ENCODE results near the gene NCAM2.

The NCAM2 gene

DNA sequence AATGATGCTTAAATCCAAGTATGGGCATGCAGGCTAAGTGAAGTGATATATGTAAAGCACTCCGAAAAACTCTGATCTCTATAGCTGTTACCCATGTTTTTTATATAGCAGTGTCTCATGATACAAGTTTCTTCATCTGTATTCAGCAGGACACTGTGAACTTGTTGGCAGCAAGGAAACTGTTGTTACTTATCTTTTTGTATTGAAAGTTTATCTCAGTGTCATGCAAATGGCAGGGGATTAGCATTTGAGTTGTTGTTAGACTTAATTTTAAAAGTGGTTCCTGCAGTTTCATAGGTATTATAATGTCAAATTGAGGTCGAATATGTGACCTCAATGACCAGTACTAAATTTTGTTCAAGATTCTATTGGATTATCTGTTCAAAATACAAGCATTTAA lies 47.9 kb downstream of the NCAM2 start:
- H3K27ac Mint-ChIP-seq = no peak overlapping the region
- no peaks in the 10 kb centered on the region for H3K27me3 Mint-ChIP-seq (ENCODE audit: low read depth)
- H3K36me3 Mint-ChIP-seq (ENCODE audit: low read depth) = no peaks in the 10 kb centered on the region
- no peak overlapping the region for H3K4me3 Mint-ChIP-seq
- no peaks in the 10 kb centered on the region for H3K4me1 Mint-ChIP-seq (ENCODE audit: low read depth)
- DNase-seq (ENCODE audit: low spot score) = no peak
- no peaks in the 10 kb centered on the region for H3K9me3 Mint-ChIP-seq

DNA sequence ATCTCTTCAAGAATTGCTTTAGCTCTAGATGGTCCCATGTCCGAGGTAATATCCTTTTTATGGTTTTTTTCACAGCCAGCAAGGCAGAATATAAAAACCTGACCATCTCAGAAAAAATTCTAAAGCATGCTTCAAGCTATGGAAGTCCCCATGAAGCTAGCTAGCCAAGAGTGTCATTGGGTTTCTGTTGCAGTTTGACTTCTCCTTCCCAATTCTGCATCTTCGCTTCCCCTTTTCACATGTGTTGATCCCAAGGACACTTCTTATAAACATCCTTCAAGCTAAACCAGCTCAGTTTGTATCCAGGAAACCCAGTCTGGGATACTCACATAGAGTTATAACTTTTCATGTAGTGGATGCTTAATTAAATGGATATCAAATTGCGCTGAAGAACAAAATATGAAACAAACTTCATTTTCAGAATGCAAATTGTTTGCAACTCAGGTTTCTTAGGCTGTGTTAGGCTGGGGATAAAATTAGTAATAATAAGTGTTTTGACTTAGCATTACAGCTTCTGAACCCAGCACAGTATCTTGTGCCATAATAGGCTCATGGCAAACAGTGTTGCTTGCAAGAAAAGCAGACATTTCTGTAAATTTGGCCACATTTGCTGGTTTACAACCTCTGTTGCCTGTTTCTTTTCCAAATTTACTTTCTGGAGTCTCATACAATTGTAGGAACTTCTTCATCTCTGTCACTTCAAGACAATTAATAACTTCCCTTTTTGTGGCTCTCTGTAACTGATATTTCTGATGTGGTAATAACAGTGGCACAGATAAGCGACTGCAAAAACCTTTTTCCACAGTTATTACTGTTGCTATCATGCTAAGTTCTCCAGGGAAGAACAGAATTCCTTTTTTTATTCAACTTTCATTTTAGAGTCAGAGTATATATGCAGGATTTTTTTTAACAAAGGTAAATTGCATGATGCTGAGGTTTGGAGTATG lies 53.2 kb downstream of the NCAM2 start:
- DNase-seq (ENCODE audit: low spot score) = no peak
- H3K27ac Mint-ChIP-seq = no peak overlapping the region
- H3K9me3 Mint-ChIP-seq = no peaks in the 10 kb centered on the region

DNA sequence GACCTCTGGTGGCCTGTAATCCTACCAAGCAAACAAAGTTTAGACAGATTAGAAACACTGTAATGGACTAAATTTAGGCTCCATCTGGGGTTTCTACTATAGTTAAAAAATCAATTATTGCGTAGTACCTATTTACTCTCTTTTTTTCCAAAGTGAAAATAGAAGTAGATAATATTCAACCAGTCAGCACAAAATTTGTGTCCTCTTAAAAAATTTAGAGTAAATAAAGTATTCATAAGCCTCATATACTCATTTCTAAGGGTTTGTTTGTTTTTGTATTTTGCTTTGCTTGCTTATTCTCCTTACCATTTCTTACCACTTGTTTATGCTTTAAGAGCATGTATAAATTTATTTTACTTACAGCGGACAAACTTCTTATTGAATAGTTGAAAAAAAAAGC lies 54.5 kb downstream of the NCAM2 start:
- Mint-ChIP-seq H3K27ac (no peak overlapping the region), H3K4me1 (ENCODE audit: low read depth) (no peaks in the 10 kb centered on the region), H3K4me3 (no peak overlapping the region), H3K36me3 (ENCODE audit: low read depth) (no peaks in the 10 kb centered on the region), H3K9me3 (no peaks in the 10 kb centered on the region), H3K27me3 (ENCODE audit: low read depth) (no peaks in the 10 kb centered on the region)
- DNase-seq (ENCODE audit: low spot score) = no peak

More for the DNA sequence above, 53.2 kb downstream of the NCAM2 start:
- no peak overlapping the region for H3K4me3 Mint-ChIP-seq
- H3K4me1 Mint-ChIP-seq (ENCODE audit: low read depth) = no peaks in the 10 kb centered on the region
- no peaks in the 10 kb centered on the region for H3K36me3 Mint-ChIP-seq (ENCODE audit: low read depth)
- H3K27me3 Mint-ChIP-seq (ENCODE audit: low read depth) = no peaks in the 10 kb centered on the region

DNA sequence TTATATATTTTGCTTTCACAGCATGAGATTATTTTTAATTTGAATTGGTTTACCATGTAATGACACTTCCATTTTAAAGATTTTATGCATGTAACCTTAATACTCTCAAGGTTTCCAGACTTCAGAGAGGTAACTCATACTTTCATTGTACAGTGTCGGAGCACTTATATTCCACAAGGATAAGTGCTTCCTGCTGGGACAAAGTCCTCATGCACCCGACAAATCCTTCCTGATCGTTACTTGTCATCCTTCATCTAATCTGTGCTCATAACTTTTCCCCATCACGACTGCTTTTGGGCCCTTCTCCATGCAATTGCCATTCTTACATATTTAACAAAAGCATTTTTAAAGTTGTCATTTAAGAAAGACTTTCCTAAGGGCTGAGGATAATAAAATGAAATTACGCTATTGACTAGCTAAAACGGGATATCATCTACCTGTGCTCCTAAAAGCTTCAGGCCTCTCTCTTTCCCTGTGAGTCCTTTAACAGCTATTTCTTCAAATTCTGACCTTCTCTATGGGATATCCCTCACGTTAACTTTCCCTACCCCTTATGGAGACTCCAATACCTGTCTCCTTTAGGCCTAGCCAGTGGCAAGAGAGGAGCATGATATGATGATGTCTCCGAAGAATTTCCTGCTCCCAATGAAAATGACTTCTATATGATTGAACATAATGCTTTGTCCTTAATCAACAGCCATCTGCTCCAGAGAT lies 59.3 kb downstream of the NCAM2 start:
- H3K4me3 Mint-ChIP-seq = no peak overlapping the region
- H3K27ac Mint-ChIP-seq = no peak overlapping the region
- DNase-seq (ENCODE audit: low spot score) = no peak
- no peaks in the 10 kb centered on the region for H3K9me3 Mint-ChIP-seq
- H3K27me3 Mint-ChIP-seq (ENCODE audit: low read depth) = no peaks in the 10 kb centered on the region
- no peaks in the 10 kb centered on the region for H3K4me1 Mint-ChIP-seq (ENCODE audit: low read depth)
- no peaks in the 10 kb centered on the region for H3K36me3 Mint-ChIP-seq (ENCODE audit: low read depth)

DNA sequence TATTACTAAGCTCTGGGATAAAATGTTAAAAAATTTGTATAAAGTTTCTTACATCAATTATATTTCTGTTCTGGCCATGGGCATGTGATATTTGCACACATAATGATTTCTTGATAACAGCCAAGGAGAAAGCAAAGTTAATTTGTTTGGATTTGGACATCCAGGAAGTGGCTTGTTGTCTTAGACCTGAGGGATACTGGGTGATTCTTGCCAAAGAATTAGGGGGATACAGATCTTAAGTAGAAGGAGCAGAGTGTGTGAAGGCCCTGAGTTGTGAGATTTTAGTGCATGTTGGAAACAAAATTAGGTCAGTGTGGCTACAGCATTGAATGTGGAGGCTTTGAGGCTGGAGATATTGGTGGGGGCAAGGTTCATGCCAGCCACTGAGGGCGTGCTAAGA lies 65.6 kb downstream of the NCAM2 start:
- no peaks in the 10 kb centered on the region for H3K36me3 Mint-ChIP-seq (ENCODE audit: low read depth)

DNA sequence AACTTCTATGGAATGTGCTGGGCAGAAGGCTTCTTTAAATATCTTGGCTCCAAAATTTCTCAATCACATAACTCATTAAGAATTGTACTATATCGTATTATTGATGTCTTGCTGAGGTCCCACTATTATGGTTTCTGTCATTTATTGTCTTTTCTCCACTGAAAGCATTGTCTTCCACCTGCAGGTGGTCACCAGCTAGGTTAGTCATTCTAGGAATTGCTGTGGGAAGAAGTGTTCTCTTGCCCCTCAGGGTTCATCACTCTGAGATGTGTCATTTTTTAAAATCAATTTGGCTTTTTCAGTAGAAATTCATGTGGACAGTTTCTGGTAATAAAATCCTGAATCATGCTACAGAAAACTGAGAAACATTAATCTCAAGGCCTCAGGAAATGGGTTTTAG lies 66.1 kb downstream of the NCAM2 start:
- no peaks in the 10 kb centered on the region for H3K36me3 Mint-ChIP-seq (ENCODE audit: low read depth)
- no peak overlapping the region for H3K4me3 Mint-ChIP-seq
- H3K9me3 Mint-ChIP-seq = no peaks in the 10 kb centered on the region
- no peak overlapping the region for H3K27ac Mint-ChIP-seq
- H3K27me3 Mint-ChIP-seq (ENCODE audit: low read depth) = no peaks in the 10 kb centered on the region
- H3K4me1 Mint-ChIP-seq (ENCODE audit: low read depth) = no peaks in the 10 kb centered on the region
- DNase-seq (ENCODE audit: low spot score) = no peak

More for the DNA sequence above, 65.6 kb downstream of the NCAM2 start:
- H3K9me3 Mint-ChIP-seq = no peaks in the 10 kb centered on the region
- H3K4me1 Mint-ChIP-seq (ENCODE audit: low read depth) = no peaks in the 10 kb centered on the region
- H3K27me3 Mint-ChIP-seq (ENCODE audit: low read depth) = no peaks in the 10 kb centered on the region
- no peak for DNase-seq (ENCODE audit: low spot score)
- no peak overlapping the region for H3K27ac Mint-ChIP-seq
- H3K4me3 Mint-ChIP-seq = no peak overlapping the region

DNA sequence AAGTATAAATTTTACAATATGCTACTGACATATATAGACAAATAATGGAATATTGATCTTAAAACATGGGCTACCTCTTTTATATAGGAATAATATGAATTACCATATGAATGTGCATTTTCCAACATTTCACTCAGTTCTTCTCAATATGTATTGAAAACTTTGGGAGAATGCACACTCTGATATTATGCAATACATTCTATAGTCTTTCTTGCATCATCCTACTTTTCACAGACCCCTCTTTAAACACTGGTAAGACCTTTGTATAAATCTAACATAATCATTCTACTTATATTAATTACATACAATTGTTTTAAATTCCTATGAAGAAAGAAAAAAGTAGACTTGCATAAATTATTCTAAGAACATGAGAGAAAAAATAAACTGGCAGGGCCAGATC lies 69.2 kb downstream of the NCAM2 start:
- H3K27ac Mint-ChIP-seq = no peak overlapping the region
- H3K9me3 Mint-ChIP-seq = no peaks in the 10 kb centered on the region
- no peak for DNase-seq (ENCODE audit: low spot score)
- no peak overlapping the region for H3K4me3 Mint-ChIP-seq
- no peaks in the 10 kb centered on the region for H3K27me3 Mint-ChIP-seq (ENCODE audit: low read depth)
- no peaks in the 10 kb centered on the region for H3K36me3 Mint-ChIP-seq (ENCODE audit: low read depth)
- no peaks in the 10 kb centered on the region for H3K4me1 Mint-ChIP-seq (ENCODE audit: low read depth)

DNA sequence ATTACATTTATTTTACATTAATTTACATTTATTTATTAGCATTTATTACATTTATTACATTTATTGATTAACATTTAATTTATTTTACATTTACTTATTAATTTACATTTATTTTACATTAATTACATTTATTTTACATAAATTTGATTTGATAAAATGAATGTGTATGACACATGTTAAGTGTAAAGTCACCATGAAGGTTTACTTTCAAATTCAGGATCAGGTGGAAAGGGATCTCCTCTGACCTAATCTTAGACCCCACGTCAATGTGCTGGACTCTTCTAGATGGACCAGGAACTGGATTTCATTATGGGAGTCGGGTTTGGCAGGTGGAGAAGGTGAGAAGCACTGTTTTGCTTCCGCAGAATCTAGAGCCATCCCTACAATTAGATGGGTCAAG lies 76.1 kb downstream of the NCAM2 start:
- no peak for DNase-seq (ENCODE audit: low spot score)
- peaks cover 4% of the 10 kb centered on the region for H3K9me3 Mint-ChIP-seq
- H3K4me1 Mint-ChIP-seq (ENCODE audit: low read depth) = no peaks in the 10 kb centered on the region
- H3K27me3 Mint-ChIP-seq (ENCODE audit: low read depth) = no peaks in the 10 kb centered on the region
- no peaks in the 10 kb centered on the region for H3K36me3 Mint-ChIP-seq (ENCODE audit: low read depth)
- H3K4me3 Mint-ChIP-seq = no peak overlapping the region
- no peak overlapping the region for H3K27ac Mint-ChIP-seq

DNA sequence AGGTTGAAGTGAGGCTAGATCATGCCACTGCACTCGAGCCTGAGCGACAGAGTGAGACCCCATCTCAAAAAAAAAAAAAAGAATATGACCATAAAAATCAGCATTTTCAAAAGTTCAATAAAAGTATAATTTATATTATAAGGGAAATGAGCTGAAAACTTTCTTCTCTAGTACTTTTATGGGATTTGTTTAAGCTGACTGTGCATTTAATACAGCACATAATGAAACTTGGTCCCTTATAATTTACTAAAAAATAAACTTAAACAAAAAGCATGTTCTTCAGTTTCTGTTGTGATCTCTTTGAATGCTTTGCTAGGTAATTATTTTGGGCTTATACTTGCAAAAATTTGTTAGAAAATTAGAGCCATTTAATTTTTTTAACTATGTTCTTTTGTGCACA lies 77.8 kb downstream of the NCAM2 start:
- no peaks in the 10 kb centered on the region for H3K4me1 Mint-ChIP-seq (ENCODE audit: low read depth)
- H3K27ac Mint-ChIP-seq = no peak overlapping the region
- H3K27me3 Mint-ChIP-seq (ENCODE audit: low read depth) = no peaks in the 10 kb centered on the region
- peaks cover 4% of the 10 kb centered on the region for H3K9me3 Mint-ChIP-seq
- no peaks in the 10 kb centered on the region for H3K36me3 Mint-ChIP-seq (ENCODE audit: low read depth)
- no peak for DNase-seq (ENCODE audit: low spot score)
- H3K4me3 Mint-ChIP-seq = no peak overlapping the region

DNA sequence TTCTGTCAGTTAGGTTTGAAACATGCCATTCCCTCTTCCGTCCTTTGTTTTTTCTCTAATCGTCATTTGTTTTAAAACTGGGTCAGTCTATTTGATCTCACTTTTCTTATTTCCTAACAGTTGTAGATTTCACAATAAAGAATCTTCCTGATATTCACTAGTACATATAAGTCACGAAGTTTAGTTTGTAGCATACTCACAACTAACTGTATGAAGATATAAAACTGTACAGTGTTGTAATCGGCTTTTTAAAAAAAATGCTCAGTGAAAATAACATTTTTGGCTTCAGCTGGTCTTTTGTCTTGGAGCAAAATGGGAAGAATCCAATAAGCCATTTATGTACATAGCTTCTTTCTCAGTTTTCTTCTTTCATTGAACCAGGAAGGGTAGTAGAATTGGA lies 78.3 kb downstream of the NCAM2 start:
- Mint-ChIP-seq H3K27ac (no peak overlapping the region), H3K27me3 (ENCODE audit: low read depth) (no peaks in the 10 kb centered on the region), H3K36me3 (ENCODE audit: low read depth) (no peaks in the 10 kb centered on the region), H3K9me3 (peaks cover 4% of the 10 kb centered on the region), H3K4me1 (ENCODE audit: low read depth) (no peaks in the 10 kb centered on the region), H3K4me3 (no peak overlapping the region)
- DNase-seq (ENCODE audit: low spot score) = no peak

DNA sequence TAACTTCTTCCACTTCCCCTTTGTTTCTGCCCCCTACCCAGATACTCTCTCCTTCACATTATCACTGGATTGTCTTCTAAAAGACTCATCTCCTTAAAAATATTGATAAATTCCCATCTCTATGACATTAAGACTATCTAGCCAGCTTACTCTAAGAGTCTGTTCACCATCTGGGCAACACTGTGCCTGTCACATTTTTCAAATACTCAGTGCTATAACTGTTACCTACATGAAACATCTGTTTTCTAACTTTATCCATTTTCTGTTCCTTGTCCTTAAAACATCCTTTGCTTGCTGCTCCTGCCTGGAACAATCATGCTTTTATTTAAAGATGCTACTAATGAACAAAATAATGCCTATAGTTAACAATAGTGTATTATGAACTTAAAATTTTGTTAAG lies 81.4 kb downstream of the NCAM2 start:
- Mint-ChIP-seq H3K9me3 (peaks cover 3% of the 10 kb centered on the region), H3K27ac (no peak overlapping the region), H3K36me3 (ENCODE audit: low read depth) (no peaks in the 10 kb centered on the region), H3K27me3 (ENCODE audit: low read depth) (no peaks in the 10 kb centered on the region), H3K4me1 (ENCODE audit: low read depth) (no peaks in the 10 kb centered on the region), H3K4me3 (no peak overlapping the region)
- DNase-seq (ENCODE audit: low spot score) = no peak

DNA sequence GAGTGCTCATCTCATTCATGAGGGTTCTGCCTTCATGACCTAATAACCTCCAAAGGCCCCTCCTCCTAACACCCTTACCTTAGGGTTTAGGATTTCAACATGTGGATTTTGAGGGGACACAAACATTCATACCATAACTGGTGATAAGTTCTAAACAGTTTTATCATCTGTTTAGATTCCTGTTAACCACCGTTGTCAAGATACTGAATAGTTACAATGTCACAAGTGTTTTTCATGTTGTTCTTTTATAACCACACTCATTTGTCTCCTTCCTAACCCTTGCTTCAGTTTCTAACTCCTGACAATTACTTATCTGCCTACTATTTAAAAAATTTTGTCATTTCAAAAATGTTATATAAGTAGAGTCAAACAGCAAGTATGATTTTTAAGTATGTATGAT lies 86.0 kb downstream of the NCAM2 start:
- Mint-ChIP-seq H3K27ac (no peak overlapping the region), H3K4me1 (ENCODE audit: low read depth) (no peaks in the 10 kb centered on the region), H3K4me3 (no peak overlapping the region), H3K27me3 (ENCODE audit: low read depth) (no peaks in the 10 kb centered on the region), H3K36me3 (ENCODE audit: low read depth) (no peaks in the 10 kb centered on the region), H3K9me3 (peaks cover 4% of the 10 kb centered on the region)
- DNase-seq (ENCODE audit: low spot score) = no peak

DNA sequence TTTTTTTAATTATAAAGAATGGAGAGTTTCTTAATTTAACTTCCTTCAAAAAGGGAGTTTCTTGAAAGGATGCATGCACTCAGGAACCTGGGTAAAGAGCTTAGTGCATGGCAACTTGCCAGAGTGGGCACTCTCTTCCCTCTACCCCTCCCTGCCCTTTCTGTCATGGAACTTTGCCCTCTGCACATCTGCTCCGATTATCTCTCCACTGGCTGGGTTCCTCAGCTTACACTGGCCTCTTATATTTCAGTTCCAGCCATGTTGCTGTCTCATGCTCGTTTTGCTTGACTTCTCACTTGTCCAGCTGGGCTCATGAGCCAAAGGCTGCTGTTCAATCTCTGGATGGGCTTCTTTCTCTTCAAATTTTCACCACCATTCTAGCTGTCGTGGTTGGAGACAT lies 87.0 kb downstream of the NCAM2 start:
- no peak for DNase-seq (ENCODE audit: low spot score)
- Mint-ChIP-seq H3K4me1 (ENCODE audit: low read depth) (no peaks in the 10 kb centered on the region), H3K27me3 (ENCODE audit: low read depth) (no peaks in the 10 kb centered on the region), H3K9me3 (peaks cover 4% of the 10 kb centered on the region), H3K4me3 (no peak overlapping the region), H3K27ac (no peak overlapping the region), H3K36me3 (ENCODE audit: low read depth) (no peaks in the 10 kb centered on the region)

DNA sequence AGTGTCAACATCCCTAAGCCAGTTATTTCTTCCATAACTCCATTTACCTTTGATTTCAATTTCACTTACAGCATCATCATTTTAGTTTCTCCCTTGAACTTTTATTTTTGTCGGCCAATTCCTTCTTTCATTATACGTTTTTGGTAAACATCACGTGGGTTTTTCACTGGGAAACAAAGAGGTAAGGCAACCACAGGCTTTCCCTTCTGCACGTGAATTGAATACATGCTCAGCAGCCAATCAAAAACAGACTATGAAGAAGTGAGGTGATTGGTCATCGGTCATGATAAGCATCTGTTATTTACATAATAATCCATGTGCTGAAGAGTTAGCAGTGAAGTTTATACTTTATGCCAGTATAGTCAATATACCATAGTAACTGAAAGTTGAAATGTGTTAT lies 98.7 kb downstream of the NCAM2 start:
- Mint-ChIP-seq H3K9me3 (no peaks in the 10 kb centered on the region), H3K36me3 (ENCODE audit: low read depth) (no peaks in the 10 kb centered on the region), H3K27ac (no peak overlapping the region), H3K4me3 (no peak overlapping the region), H3K4me1 (ENCODE audit: low read depth) (no peaks in the 10 kb centered on the region), H3K27me3 (ENCODE audit: low read depth) (no peaks in the 10 kb centered on the region)
- DNase-seq (ENCODE audit: low spot score) = no peak

Data from T-helper 2 cell treated with Interferon-gamma antibody and Interleukin-4, amounts not matched to agents 5 μg/mL and 100 μg/mL, for 36 hours (primary cell).